ENCODE measurements around the gene AK4.

DNA sequence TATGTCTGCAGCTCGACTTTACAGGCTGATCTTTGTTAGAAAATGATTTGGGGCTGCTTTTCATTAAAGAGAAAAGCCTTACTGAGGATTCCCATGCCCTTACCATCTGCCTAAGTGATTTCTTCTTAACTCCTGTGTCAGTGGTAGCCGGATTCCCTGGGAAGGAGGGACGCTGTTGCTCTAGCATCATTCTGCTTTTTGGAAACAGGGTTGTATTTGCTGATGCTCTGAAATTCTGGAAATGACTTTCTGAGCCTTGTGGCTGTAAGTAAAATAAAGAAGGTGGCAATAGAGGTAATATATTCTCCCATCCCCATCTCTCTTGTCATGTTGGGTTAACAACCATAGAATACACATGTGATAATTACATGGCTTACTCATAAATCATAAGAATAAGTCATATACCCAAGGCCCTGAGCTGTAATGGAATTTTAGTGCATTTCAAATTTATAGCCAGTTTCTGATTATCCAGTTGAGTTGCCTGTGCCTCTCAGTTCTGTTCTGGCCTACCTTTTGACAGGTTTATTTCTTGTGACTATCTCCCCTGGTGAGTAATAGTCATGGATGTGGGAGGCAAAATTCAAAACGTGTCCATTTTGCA, 74.4 kb downstream of the AK4 start:
- TF ChIP-seq EZH2phosphoT487 (conservative IDR thresholded peaks at IDR 0.05; ENCODE audit: low read length): no peak
- TF ChIP-seq, protein P1, sequence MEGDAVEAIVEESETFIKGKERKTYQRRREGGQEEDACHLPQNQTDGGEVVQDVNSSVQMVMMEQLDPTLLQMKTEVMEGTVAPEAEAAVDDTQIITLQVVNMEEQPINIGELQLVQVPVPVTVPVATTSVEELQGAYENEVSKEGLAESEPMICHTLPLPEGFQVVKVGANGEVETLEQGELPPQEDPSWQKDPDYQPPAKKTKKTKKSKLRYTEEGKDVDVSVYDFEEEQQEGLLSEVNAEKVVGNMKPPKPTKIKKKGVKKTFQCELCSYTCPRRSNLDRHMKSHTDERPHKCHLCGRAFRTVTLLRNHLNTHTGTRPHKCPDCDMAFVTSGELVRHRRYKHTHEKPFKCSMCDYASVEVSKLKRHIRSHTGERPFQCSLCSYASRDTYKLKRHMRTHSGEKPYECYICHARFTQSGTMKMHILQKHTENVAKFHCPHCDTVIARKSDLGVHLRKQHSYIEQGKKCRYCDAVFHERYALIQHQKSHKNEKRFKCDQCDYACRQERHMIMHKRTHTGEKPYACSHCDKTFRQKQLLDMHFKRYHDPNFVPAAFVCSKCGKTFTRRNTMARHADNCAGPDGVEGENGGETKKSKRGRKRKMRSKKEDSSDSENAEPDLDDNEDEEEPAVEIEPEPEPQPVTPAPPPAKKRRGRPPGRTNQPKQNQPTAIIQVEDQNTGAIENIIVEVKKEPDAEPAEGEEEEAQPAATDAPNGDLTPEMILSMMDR (IDR thresholded peaks at IDR 0.05; ENCODE audit: insufficient read depth, low read length, poor library complexity, severe bottlenecking): no peak

Measured in SU-DHL-6 (cell line).